Measurements from ENCODE around the gene KCNMA1. TPM values are rescaled to one million over a fixed set of nuclear protein-coding genes. Genes with fewer than 3 reads are reported as not detected.
A peak's percentile ranks its signal among the peaks of the same experiment; 100 is the strongest.

KCNMA1 gene
- total RNA-seq, 4 donors from 2014 or later: 68.4 to 170 (median 119) TPM

DNA sequence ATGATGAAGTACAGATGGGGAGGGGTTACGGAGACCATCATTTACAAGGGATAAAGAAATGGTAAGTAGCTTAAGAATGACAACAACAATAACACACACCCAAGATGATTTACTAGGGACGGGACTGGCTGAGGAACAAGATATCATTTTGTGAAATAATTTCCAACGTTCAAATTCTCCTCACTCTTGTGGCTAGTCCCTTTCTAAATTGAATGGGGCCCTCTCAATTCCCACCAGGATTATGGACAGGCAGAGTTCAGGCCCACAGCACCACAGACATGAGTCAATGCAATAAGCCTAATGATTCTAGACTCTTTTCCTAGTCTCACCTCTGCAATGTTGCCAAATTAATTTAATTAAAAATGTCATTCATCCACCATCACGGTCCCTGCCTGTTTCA is 448.1 kb downstream of the KCNMA1 start:
- Histone ChIP-seq H3K27ac (peak overlapping the region in 1 of 4 donors; percentile 60), H3K9me3 (no peaks in the 10 kb centered on the region), H3K4me1 (peaks cover 0 to 12% (median under 1%) of the 10 kb centered on the region in 4 donors), H3K4me3 (no peak overlapping the region), H3K27me3 (no peaks in the 10 kb centered on the region), H3K36me3 (no peaks in the 10 kb centered on the region)
- intact Hi-C loops (cut with DNase I; ENCODE audit: low total_unique reads): no loop called here
- TF ChIP-seq POLR2A (IDR thresholded peaks at IDR 0.05) (no peak), EP300 (IDR thresholded peaks at IDR 0.05; ENCODE audit: low read depth) (no peak), POLR2AphosphoS5 (IDR thresholded peaks at IDR 0.05) (no peak)
- TF ChIP-seq, protein P1, sequence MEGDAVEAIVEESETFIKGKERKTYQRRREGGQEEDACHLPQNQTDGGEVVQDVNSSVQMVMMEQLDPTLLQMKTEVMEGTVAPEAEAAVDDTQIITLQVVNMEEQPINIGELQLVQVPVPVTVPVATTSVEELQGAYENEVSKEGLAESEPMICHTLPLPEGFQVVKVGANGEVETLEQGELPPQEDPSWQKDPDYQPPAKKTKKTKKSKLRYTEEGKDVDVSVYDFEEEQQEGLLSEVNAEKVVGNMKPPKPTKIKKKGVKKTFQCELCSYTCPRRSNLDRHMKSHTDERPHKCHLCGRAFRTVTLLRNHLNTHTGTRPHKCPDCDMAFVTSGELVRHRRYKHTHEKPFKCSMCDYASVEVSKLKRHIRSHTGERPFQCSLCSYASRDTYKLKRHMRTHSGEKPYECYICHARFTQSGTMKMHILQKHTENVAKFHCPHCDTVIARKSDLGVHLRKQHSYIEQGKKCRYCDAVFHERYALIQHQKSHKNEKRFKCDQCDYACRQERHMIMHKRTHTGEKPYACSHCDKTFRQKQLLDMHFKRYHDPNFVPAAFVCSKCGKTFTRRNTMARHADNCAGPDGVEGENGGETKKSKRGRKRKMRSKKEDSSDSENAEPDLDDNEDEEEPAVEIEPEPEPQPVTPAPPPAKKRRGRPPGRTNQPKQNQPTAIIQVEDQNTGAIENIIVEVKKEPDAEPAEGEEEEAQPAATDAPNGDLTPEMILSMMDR (IDR thresholded peaks at IDR 0.05): no peak
- in situ Hi-C loops (cut with MboI; ENCODE audit: low pct_ligation_motif_present in 1 of 4, low pct_unique_long_range_greater_than_20kb in 1 of 4, low sequenced_read_pairs in 3 of 4): loop anchor here in 1 of 4 donors (25.0 kb wide), 1 partner anchor 198 kb away; no protein-coding TSS in a partner anchor
- 81 to 83% methylated on average over 4 of the region's 4 CpGs for WGBS, 2 donors (ENCODE audit: low coverage in 1 of 2)
- no peak for DNase-seq

- no peaks in the 10 kb centered on the region for H3K27me3 ChIP-seq
- intact Hi-C loops (cut with DNase I; ENCODE audit: low total_unique reads): no loop called here
- no peaks in the 10 kb centered on the region for H3K36me3 ChIP-seq
- no peak for TF ChIP-seq EP300 (IDR thresholded peaks at IDR 0.05; ENCODE audit: low read depth)
- no peaks in the 10 kb centered on the region for H3K9me3 ChIP-seq
- 79 to 85% methylated on average over 2 to 4 of the region's 4 CpGs for WGBS, 2 donors (ENCODE audit: low coverage in 1 of 2)
- H3K27ac ChIP-seq: peak overlapping the region in 3 of 4 donors; percentile 6 to 60 (median 46)
- H3K4me1 ChIP-seq: peaks cover 0 to 7% (median 0%) of the 10 kb centered on the region in 4 donors
- no peak for DNase-seq
- in situ Hi-C loops (cut with MboI; ENCODE audit: low pct_ligation_motif_present in 1 of 4, low pct_unique_long_range_greater_than_20kb in 1 of 4, low sequenced_read_pairs in 3 of 4): loop anchor here in 1 of 4 donors (25.0 kb wide), 1 partner anchor 198 kb away; no protein-coding TSS in a partner anchor
- H3K4me3 ChIP-seq: no peak overlapping the region
Observed at GRCh38 chr10:77189075-77189474, 448.5 kb downstream of the KCNMA1 start.

GRCh38 chr10:77188521-77188920 is 449.1 kb downstream of the KCNMA1 start:
- H3K27ac ChIP-seq: peak overlapping the region in 3 of 4 donors; percentile 6 to 60 (median 46)
- in situ Hi-C loops (cut with MboI; ENCODE audit: low pct_ligation_motif_present in 1 of 4, low pct_unique_long_range_greater_than_20kb in 1 of 4, low sequenced_read_pairs in 3 of 4): loop anchor here in 1 of 4 donors (25.0 kb wide), 1 partner anchor 199 kb away; no protein-coding TSS in a partner anchor
- no peaks in the 10 kb centered on the region for H3K36me3 ChIP-seq
- DNase-seq: no peak
- intact Hi-C loops (cut with DNase I; ENCODE audit: low total_unique reads): no loop called here
- H3K4me3 ChIP-seq: no peak overlapping the region
- TF ChIP-seq, protein P1 (IDR thresholded peaks at IDR 0.05): no peak
- TF ChIP-seq EP300 (IDR thresholded peaks at IDR 0.05; ENCODE audit: low read depth): no peak
- no peak for TF ChIP-seq POLR2A (IDR thresholded peaks at IDR 0.05)
- no peak for TF ChIP-seq POLR2AphosphoS5 (IDR thresholded peaks at IDR 0.05)
- H3K4me1 ChIP-seq: peaks cover 0 to 7% (median 0%) of the 10 kb centered on the region in 4 donors
- H3K9me3 ChIP-seq: no peaks in the 10 kb centered on the region
- H3K27me3 ChIP-seq: no peaks in the 10 kb centered on the region

DNA sequence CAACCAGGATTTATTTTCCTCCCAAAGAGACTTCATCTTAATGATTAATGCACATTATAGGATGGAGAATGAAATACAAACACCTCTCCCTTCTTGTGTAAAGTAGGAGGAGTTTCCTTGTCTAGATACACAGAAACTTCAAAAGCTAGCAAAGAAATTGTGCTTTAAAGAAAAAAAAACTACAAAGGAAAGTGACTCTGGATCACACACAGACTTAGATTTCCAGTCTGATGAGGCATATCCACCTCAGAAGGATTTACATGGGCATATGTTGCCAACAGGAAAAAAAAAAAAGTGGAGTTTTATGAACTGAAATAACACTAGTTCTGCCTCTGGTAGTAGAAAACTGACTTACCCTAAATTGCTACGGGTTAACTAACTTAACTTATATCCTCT is 449.6 kb downstream of the KCNMA1 start:
- Histone ChIP-seq H3K36me3 (no peaks in the 10 kb centered on the region), H3K4me1 (peaks cover 0 to 7% (median 0%) of the 10 kb centered on the region in 4 donors), H3K9me3 (no peaks in the 10 kb centered on the region), H3K27ac (peak overlapping the region in 3 of 4 donors; percentile 41 to 60 (median 46)), H3K4me3 (no peak overlapping the region), H3K27me3 (no peaks in the 10 kb centered on the region)
- in situ Hi-C loops (cut with MboI; ENCODE audit: low pct_ligation_motif_present in 1 of 4, low pct_unique_long_range_greater_than_20kb in 1 of 4, low sequenced_read_pairs in 3 of 4) (loop anchor here in 1 of 4 donors (25.0 kb wide), 1 partner anchor 199 kb away; no protein-coding TSS in a partner anchor), intact Hi-C loops (cut with DNase I; ENCODE audit: low total_unique reads) (no loop called here)
- 32 to 43% methylated on average over 1 of the region's 1 CpG for WGBS, 2 donors (ENCODE audit: low coverage in 1 of 2)
- TF ChIP-seq POLR2AphosphoS5 (IDR thresholded peaks at IDR 0.05) (no peak), EP300 (IDR thresholded peaks at IDR 0.05; ENCODE audit: low read depth) (no peak), POLR2A (IDR thresholded peaks at IDR 0.05) (no peak)
- TF ChIP-seq, protein P1 (IDR thresholded peaks at IDR 0.05): no peak
- DNase-seq: no peak
